ENCODE measurements around the gene MVK. TPM values are rescaled to one million over a fixed set of nuclear protein-coding genes. Genes with fewer than 3 reads are reported as not detected.

MVK gene
- total and polyA plus RNA-seq, 8 donors: 1.2 to 22.8 (median 13.8) TPM

DNA sequence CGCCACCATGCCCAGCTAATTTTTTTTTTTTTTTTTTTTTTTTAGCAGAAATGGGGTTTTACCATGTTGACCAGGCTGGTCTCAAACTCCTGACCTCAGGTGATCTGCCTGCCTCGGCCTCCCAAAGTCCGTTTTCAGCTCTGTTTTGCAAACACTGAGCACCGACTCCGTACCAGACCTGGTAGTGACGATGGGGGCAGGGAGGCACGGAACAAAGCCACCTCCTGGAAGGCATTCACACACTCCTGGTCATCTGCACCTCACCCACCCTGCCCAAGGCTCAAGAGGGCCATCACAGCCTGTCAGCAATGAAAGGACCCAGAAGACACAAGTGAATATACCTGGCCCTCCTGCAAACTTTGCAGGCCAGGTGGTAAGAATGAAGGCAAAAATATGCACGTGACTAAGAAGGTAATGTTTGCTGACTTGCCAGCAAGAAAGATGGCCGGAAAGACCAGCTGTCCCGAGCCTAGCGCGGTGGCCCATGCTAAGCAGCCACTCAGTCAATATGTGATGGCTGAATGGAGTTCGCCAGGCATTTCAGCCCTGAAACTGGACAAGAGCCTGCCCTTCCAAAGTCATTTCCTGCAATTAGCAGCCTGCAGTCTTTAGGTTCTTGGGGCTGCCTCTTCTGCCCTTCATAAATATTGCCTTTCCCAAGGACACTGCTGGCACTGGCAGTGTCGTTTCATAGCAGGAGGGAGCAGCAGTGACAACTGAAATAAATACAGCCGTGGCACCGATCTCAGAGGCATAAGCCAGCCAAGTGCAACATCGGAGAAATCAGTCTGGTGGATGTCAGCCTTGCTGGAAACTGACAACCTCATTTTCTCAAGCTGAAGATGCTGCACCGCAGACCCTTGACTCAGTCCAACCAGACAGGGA is 17.9 kb upstream of the MVK start:
- Histone ChIP-seq H3K4me3 (no peak overlapping the region), H3K4me1 (peaks cover 0 to 5% (median 0%) of the 10 kb centered on the region in 4 donors), H3K27ac (no peak overlapping the region), H3K27me3 (peaks cover 0 to 36% (median 0%) of the 10 kb centered on the region in 3 donors), H3K9me3 (no peaks in the 10 kb centered on the region), H3K36me3 (peaks cover 0 to 42% (median 21%) of the 10 kb centered on the region in 4 donors)
- intact Hi-C loops (cut with DNase I; ENCODE audit: low total_unique reads): no loop called here
- no peak for DNase-seq
- 61 to 75% (median 65%) methylated on average over 16 to 18 of the region's 18 CpGs for WGBS, 5 donors
- TF ChIP-seq POLR2A (IDR thresholded peaks at IDR 0.05) (no peak), POLR2AphosphoS5 (IDR thresholded peaks at IDR 0.05) (no peak), EP300 (IDR thresholded peaks at IDR 0.05) (no peak)
- TF ChIP-seq, protein P1, sequence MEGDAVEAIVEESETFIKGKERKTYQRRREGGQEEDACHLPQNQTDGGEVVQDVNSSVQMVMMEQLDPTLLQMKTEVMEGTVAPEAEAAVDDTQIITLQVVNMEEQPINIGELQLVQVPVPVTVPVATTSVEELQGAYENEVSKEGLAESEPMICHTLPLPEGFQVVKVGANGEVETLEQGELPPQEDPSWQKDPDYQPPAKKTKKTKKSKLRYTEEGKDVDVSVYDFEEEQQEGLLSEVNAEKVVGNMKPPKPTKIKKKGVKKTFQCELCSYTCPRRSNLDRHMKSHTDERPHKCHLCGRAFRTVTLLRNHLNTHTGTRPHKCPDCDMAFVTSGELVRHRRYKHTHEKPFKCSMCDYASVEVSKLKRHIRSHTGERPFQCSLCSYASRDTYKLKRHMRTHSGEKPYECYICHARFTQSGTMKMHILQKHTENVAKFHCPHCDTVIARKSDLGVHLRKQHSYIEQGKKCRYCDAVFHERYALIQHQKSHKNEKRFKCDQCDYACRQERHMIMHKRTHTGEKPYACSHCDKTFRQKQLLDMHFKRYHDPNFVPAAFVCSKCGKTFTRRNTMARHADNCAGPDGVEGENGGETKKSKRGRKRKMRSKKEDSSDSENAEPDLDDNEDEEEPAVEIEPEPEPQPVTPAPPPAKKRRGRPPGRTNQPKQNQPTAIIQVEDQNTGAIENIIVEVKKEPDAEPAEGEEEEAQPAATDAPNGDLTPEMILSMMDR (IDR thresholded peaks at IDR 0.05): no peak

DNA sequence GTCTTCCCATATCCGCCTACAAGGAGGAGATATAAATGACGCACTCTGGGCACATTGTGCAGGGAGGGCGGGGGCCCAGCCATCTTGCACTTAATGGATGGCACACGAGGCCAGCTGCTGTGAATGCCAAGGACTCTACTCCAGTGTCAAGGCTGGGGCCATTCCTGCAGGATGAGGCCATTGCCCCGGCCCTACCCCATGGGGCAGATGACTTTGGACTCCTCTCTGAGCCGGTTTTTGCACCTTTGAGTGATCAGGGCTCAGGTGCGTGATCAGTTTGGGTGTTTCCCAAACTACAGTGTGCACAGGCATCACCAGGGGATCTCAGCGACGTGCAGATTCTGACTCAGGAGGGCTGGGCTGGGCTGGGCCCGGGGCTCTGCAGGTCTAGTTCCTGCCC is 16.4 kb upstream of the MVK start:
- H3K4me1 ChIP-seq: peaks cover 0 to 5% (median 0%) of the 10 kb centered on the region in 4 donors
- DNase-seq: no peak
- peaks cover 0 to 57% (median 36%) of the 10 kb centered on the region in 4 donors for H3K36me3 ChIP-seq
- intact Hi-C loops (cut with DNase I; ENCODE audit: low total_unique reads): no loop called here
- no peaks in the 10 kb centered on the region for H3K9me3 ChIP-seq
- peaks cover 0 to 24% (median 0%) of the 10 kb centered on the region in 3 donors for H3K27me3 ChIP-seq
- H3K27ac ChIP-seq: no peak overlapping the region
- 86 to 93% (median 89%) methylated on average over 4 to 10 of the region's 10 CpGs for WGBS, 5 donors
- TF ChIP-seq POLR2A (IDR thresholded peaks at IDR 0.05): no peak
- TF ChIP-seq, protein P1 (IDR thresholded peaks at IDR 0.05): no peak
- TF ChIP-seq EP300 (IDR thresholded peaks at IDR 0.05): no peak
- no peak for TF ChIP-seq POLR2AphosphoS5 (IDR thresholded peaks at IDR 0.05)
- H3K4me3 ChIP-seq: no peak overlapping the region

DNA sequence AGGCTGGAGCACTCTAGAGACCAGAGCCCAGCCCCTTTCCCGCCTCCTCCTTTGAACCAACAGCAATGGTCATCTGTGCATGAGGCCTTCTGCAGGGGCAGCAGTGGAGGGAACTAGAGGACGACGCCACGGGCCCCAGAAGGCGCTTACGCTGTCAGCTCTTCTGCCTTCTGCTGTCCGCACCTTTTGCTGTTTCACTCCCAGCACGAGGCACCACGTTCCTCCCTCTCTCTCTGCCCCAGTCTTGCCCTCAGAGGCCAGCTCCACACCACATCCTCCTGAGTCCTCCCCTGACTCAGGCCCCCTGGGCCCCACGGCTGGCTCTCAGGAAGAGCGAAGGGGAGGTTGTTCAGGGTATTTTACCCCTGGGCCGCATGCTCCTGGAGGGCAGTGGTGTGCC is 15.8 kb upstream of the MVK start:
- 78 to 85% (median 83%) methylated on average over 12 of the region's 12 CpGs for WGBS, 5 donors
- TF ChIP-seq, protein P1 (IDR thresholded peaks at IDR 0.05): no peak
- TF ChIP-seq POLR2AphosphoS5 (IDR thresholded peaks at IDR 0.05) (no peak), POLR2A (IDR thresholded peaks at IDR 0.05) (no peak), EP300 (IDR thresholded peaks at IDR 0.05) (no peak)
- H3K9me3 ChIP-seq: no peaks in the 10 kb centered on the region
- peaks cover 0 to 19% (median 0%) of the 10 kb centered on the region in 3 donors for H3K27me3 ChIP-seq
- intact Hi-C loops (cut with DNase I; ENCODE audit: low total_unique reads): no loop called here
- peaks cover 0 to 63% (median 42%) of the 10 kb centered on the region in 4 donors for H3K36me3 ChIP-seq
- DNase-seq: no peak
- peaks cover 0 to 5% (median 0%) of the 10 kb centered on the region in 4 donors for H3K4me1 ChIP-seq
- no peak overlapping the region for H3K27ac ChIP-seq
- no peak overlapping the region for H3K4me3 ChIP-seq

DNA sequence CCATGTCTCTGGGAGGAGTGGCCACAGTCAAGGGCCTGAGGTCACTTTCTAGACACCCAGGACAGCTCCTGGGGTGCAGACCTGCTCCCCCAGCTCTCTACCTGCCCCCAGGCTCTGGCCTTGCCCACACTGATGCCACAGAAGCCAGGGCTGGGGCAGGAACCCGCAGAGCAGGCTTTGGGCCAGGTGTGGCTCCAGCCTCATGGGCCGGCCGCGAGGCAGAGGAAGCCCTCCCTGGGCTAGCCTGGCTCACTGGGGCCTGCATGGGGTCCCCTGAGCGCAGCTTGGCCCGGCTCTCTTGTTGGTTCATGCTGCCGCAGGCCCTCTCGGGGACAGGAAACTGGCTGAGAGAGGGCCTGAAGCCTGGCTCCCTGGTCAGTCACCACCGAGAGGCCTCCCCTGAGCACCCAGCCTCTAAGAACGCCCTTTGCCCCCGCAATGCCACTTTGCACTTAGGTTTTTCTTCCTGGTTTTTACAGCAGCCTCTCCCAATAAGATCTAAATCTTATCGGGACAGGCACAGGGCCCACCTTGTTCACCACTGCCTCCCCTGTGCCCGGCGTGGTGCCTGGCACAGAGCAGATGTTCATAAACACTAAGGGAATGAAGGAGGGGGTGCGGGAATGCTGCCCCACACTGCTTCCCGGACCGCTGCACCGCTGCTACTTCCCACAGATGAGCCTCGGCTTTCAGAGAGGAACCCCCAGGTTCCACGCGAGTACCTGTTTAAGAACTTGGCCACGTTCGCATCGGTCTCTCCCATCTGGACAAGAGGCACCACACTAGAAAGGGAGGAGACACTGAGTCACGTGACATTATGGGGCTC is 15.0 kb upstream of the MVK start:
- Histone ChIP-seq H3K27me3 (peaks cover 0 to 13% (median 0%) of the 10 kb centered on the region in 3 donors), H3K4me3 (no peak overlapping the region), H3K27ac (no peak overlapping the region), H3K9me3 (no peaks in the 10 kb centered on the region), H3K36me3 (peaks cover 0 to 71% (median 50%) of the 10 kb centered on the region in 4 donors), H3K4me1 (peaks cover 0 to 5% (median 0%) of the 10 kb centered on the region in 4 donors)
- no peak for DNase-seq
- TF ChIP-seq EP300 (IDR thresholded peaks at IDR 0.05): no peak
- TF ChIP-seq POLR2AphosphoS5 (IDR thresholded peaks at IDR 0.05): no peak
- TF ChIP-seq, protein P1 (IDR thresholded peaks at IDR 0.05): no peak
- TF ChIP-seq POLR2A (IDR thresholded peaks at IDR 0.05): no peak
- WGBS, 5 donors: 81 to 93% (median 91%) methylated on average over 19 to 25 of the region's 25 CpGs
- intact Hi-C loops (cut with DNase I; ENCODE audit: low total_unique reads): no loop called here

All from stomach (tissue), 9 donors.